K562 (cell line): ENCODE measurements around the gene ARL6IP4. TPM values are rescaled to one million over a fixed set of nuclear protein-coding genes. Genes with fewer than 3 reads are reported as not detected.

Experiments used
- ATAC-seq: fragments of 200-7000 bp; cut with Tn5 transposase; 3 replicates; pipeline ENCODE4 v1.9.1; 2020; ENCODE audit warnings: moderate library complexity
- BruUV-seq: library from RNA; stranded (reverse); fragments of 400-500 nt; replicated peaks from 2 replicates; lab custom pipeline; 2021; lab: Mats Ljungman, UMichigan
- CTCF ChIA-PET: fragments of 300-600 bp; formaldehyde crosslinking; extraction: SDS; loops from one replicate; lab custom pipeline; 2021; ENCODE audit warnings: low intra/inter-chr PET ratio; lab: Yijun Ruan, JAX
- POLR2A ChIA-PET: fragments of 300-600, 350-650 bp; sonication (Branson Sonifier 250); formaldehyde crosslinking; extraction: SDS; loops from one replicate; lab custom pipeline; 2021; ENCODE audit warnings: antibody characterized with exemption, inconsistent platforms; lab: Yijun Ruan, JAX
- DNase-seq, 4 experiments: peaks; one replicate each; pipeline versions ENCODE4 v3.0.0 to v3.0.0-alpha.2; 2011 to 2018; ENCODE audit warnings: low spot score in 3 of 4, mixed read lengths in 3 of 4; ENCODE audit errors: extremely low read depth in 1 of 4
- FAIRE-seq: peaks from 2 replicates; lab custom pipeline; 2011; peaks lifted over from hg19 to GRCh38; lab: Jason Lieb, UNC
- H2AFZ ChIP-seq: 2 replicates; pipeline ENCODE4 v1.6.0; 2011; ENCODE audit warnings: low read depth, low read length, control low read depth, inconsistent platforms
- H3K27ac ChIP-seq: fragments of 200-600 bp; 3 replicates; pipeline ENCODE4 v1.8.0; 2011; ENCODE audit warnings: low read depth, mild to moderate bottlenecking, control low read depth, inconsistent platforms, low read length, moderate library complexity, mixed read lengths; ENCODE audit errors: extremely low read depth
- H3K27me3 ChIP-seq, 2 experiments: fragments of 300-600 bp in 1 of 2; 2 replicates in 1 of 2; 3 replicates in 1 of 2; pipeline versions ENCODE4 v1.6.0 to v1.8.0; 2011; ENCODE audit warnings: inconsistent platforms in 2 of 2, low read length in 2 of 2, mild to moderate bottlenecking in 1 of 2, mixed read lengths in 1 of 2, moderate library complexity in 1 of 2; ENCODE audit not compliant: control insufficient read depth in 2 of 2, insufficient read depth in 2 of 2
- H3K36me3 ChIP-seq: fragments of 300-600 bp; 3 replicates; pipeline ENCODE4 v1.8.0; 2011; ENCODE audit warnings: mild to moderate bottlenecking, low read length, inconsistent platforms; ENCODE audit not compliant: control insufficient read depth, insufficient read depth
- H3K4me1 ChIP-seq, 2 experiments: fragments of 200-600 bp in 1 of 2; replicated peaks in 1 of 2; 2 replicates in 1 of 2; 3 replicates in 1 of 2; pipeline versions ENCODE4 v1.5.1 to v1.8.0; 2011; ENCODE audit warnings: inconsistent platforms in 2 of 2, low read length in 2 of 2, mild to moderate bottlenecking in 1 of 2, mixed read lengths in 1 of 2, moderate library complexity in 1 of 2; ENCODE audit not compliant: control insufficient read depth in 2 of 2, insufficient read depth in 2 of 2
- H3K4me2 ChIP-seq: 2 replicates; pipeline ENCODE4 v1.6.1; 2011; ENCODE audit warnings: low read length, control low read depth, inconsistent platforms, mixed read lengths; ENCODE audit not compliant: insufficient read depth
- H3K4me3 ChIP-seq: fragments of 200-600 bp; sonication (generic), shearing (Covaris generic); 2 replicates; pipeline ENCODE4 v1.5.1; 2016; ENCODE audit warnings: control low read depth, inconsistent platforms
- H3K79me2 ChIP-seq: fragments of 200-600 bp; 3 replicates; pipeline ENCODE4 v1.8.0; 2011; ENCODE audit warnings: low read length, inconsistent platforms; ENCODE audit not compliant: control insufficient read depth, insufficient read depth
- H3K9ac ChIP-seq, 2 experiments: 2 replicates each; pipeline versions ENCODE4 v1.6.0 to v1.6.1; 2011; ENCODE audit warnings: low read depth in 2 of 2, low read length in 2 of 2, control low read depth in 1 of 2, inconsistent platforms in 1 of 2, mild to moderate bottlenecking in 1 of 2, mixed read lengths in 1 of 2; ENCODE audit not compliant: insufficient read depth in 1 of 2
- H3K9me1 ChIP-seq: one replicate; pipeline ENCODE4 v1.6.0; 2011; ENCODE audit warnings: inconsistent platforms, mild to moderate bottlenecking, low read length, moderate library complexity; ENCODE audit not compliant: control insufficient read depth, insufficient read depth
- H3K9me3 ChIP-seq: replicated peaks from 2 replicates; pipeline ENCODE4 v1.5.1; 2011; ENCODE audit warnings: low read depth, low read length, inconsistent platforms; ENCODE audit not compliant: control insufficient read depth, insufficient read depth
- H4K20me1 ChIP-seq: replicated peaks from 2 replicates; pipeline ENCODE4 v1.6.1; 2011; ENCODE audit warnings: low read length, inconsistent platforms, mixed read lengths; ENCODE audit not compliant: control insufficient read depth, insufficient read depth
- FOXA1 ChIP-seq: fragments of 450-650 bp; IDR thresholded peaks from 2 replicates; pipeline ENCODE4 v1.6.1; 2016; ENCODE audit warnings: mild to moderate bottlenecking, borderline replicate concordance
- HNRNPL ChIP-seq: fragments of 200-400 bp; formaldehyde crosslinking; IDR thresholded peaks from 2 replicates; pipeline ENCODE4 v1.6.1; 2017; ENCODE audit warnings: low read depth, mild to moderate bottlenecking, low read length
- RFX7 ChIP-seq: fragments of 250-450 bp; sonication (Bioruptor Pico); IDR thresholded peaks from 2 replicates; pipeline ENCODE4 v1.5.1; 2021; ENCODE audit warnings: mild to moderate bottlenecking
- ZNF12 ChIP-seq: sonication (generic); formaldehyde crosslinking; IDR thresholded peaks from 2 replicates; pipeline ENCODE4 v1.4.0; 2020; ENCODE audit warnings: mild to moderate bottlenecking, missing genetic modification reagents
- ZNF589 ChIP-seq: fragments of 200-800 bp; sonication (Bioruptor generic); IDR thresholded peaks from 2 replicates; pipeline ENCODE4 v1.6.1; 2016; ENCODE audit warnings: low read depth, missing genetic modification characterization, missing compliant biosample characterization
- WGBS: fragments of 100-300 bp; shearing (Covaris generic); methylation state at CpG from one replicate; pipeline ENCODE4 v1.1.6; 2016; ENCODE audit warnings: low coverage, mixed read lengths; ENCODE audit not compliant: insufficient coverage; ENCODE audit errors: missing lambda C conversion rate; 5-methylcytosine and 5-hydroxymethylcytosine counted together
- in situ Hi-C: fragments of 300-500 bp; cut with MboI; formaldehyde crosslinking; loops from 4 replicates; pipeline ENCODE4 v1.15.0; 2018; ENCODE audit warnings: inconsistent platforms, mixed read lengths
- intact Hi-C: fragments of 100-400 bp; cut with micrococcal nuclease; formaldehyde crosslinking; loops from 2 replicates; pipeline ENCODE4 v1.14.2; 2022
- polyA plus RNA-seq, 8 experiments: library from polyadenylated mRNA; depleted of rRNA in 4 of 8; stranded (reverse) in 5 of 8; unstranded in 3 of 8; fragments of >200 nt; fragmentation: Nextera tagmentation in 2 of 8; fragmentation: Illumina TruSeq in 1 of 8; extraction: Ambion mirVana in 2 of 8; extraction: Trizol in 1 of 8; gene quantifications; 2 replicates each; pipeline versions ENCODE4 v1.2.1 to v1.2.3, GENCODE V29; 2011 to 2014; ENCODE audit warnings: inconsistent platforms in 1 of 8, missing spikeins in 1 of 8
- total RNA-seq, 7 experiments: library from RNA; depleted of rRNA in 6 of 7; stranded (reverse); fragments of >200 nt in 6 of 7; fragmentation: Illumina TruSeq in 2 of 7; extraction: Trizol in 2 of 7; gene quantifications; 2 replicates each; pipeline versions ENCODE4 v1.2.1 to v1.2.3, GENCODE V29; 2011 to 2021; ENCODE audit warnings: low replicate concordance in 1 of 7
- TF ChIP-seq, protein P1 (sequence below): sonication (generic); formaldehyde crosslinking; IDR thresholded peaks from 2 replicates; pipeline ENCODE4 v1.8.1; 2022; ENCODE audit warnings: missing genetic modification reagents
- TF ChIP-seq, protein P2 (sequence below): sonication (generic); formaldehyde crosslinking; IDR thresholded peaks from 2 replicates; pipeline ENCODE4 v1.8.1; 2023; ENCODE audit warnings: mild to moderate bottlenecking, missing genetic modification reagents

ARL6IP4 gene
- total and polyA plus RNA-seq, 9 of the 15 experiments (the other 6 are each of a cell fraction or from before 2014, with no cell fraction given) = 2.4 to 255 (median 151) TPM

DNA sequence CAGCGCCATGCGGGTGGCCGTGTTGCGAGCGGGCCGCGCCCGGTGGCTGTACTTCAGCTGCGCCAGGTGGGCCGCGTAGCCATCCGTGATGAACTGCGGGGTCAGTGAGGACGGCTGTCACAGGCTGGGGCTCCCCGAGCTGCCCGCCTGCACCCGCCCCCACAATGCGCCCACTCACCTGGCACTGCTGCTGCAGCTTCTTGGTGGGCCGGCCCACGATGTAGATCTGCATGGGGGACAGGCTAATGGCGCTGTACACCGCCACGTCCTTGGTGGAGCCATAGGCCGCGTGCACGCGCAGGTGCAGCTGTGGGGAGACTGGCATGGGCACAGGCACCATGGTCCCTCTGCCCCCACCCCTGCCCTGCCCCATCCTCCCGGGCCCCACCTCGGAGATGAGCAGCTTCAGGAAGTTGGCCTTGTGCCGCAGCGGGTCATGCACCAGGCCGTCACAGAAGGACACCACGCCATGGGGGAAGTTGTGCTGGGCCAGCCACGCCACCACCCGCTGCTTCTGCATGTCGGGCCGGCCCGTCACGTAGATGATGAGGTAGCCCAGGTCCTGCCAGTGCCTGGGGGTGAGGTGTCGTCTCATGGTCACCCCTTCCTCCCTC, 5.9 kb downstream of the ARL6IP4 start:
- no peak overlapping the region for H3K4me2 ChIP-seq
- H3K9ac ChIP-seq = no peak overlapping the region
- in situ Hi-C loops = no loop called here
- DNase-seq = no peak
- no TSS peak for BruUV-seq
- no peak overlapping the region for H2AFZ ChIP-seq
- intact Hi-C loops = loop anchor here (10.0 kb wide), 1 partner anchor 158 kb away; no protein-coding TSS in a partner anchor
- H3K4me1 ChIP-seq = peaks cover 26 to 92% of the 10 kb centered on the region in 2 experiments
- no peak for ATAC-seq
- no peak for FAIRE-seq
- H3K79me2 ChIP-seq = peaks cover 12% of the 10 kb centered on the region
- 95% methylated on average over 27 of the region's 40 CpGs for WGBS
- no peaks in the 10 kb centered on the region for H3K9me3 ChIP-seq
- POLR2A ChIA-PET = interaction anchor here (0.6 to 4.0 kb wide), 4 partner anchors 11 to 33 kb away, joined by 3 to 22 read pairs (median 3); partner anchors contain the start of gene OGFOD2
- no peaks in the 10 kb centered on the region for H3K9me1 ChIP-seq
- peaks cover 29% of the 10 kb centered on the region; the same call in 2 of the 3 replicates for H3K36me3 ChIP-seq
- CTCF ChIA-PET = no interaction called here
- no peak overlapping the region for H3K4me3 ChIP-seq
- no peak overlapping the region for H3K27ac ChIP-seq
- no peaks in the 10 kb centered on the region for H3K27me3 ChIP-seq
- TF ChIP-seq, protein P1, sequence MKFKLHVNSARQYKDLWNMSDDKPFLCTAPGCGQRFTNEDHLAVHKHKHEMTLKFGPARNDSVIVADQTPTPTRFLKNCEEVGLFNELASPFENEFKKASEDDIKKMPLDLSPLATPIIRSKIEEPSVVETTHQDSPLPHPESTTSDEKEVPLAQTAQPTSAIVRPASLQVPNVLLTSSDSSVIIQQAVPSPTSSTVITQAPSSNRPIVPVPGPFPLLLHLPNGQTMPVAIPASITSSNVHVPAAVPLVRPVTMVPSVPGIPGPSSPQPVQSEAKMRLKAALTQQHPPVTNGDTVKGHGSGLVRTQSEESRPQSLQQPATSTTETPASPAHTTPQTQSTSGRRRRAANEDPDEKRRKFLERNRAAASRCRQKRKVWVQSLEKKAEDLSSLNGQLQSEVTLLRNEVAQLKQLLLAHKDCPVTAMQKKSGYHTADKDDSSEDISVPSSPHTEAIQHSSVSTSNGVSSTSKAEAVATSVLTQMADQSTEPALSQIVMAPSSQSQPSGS (CRISPR knock-in tag) = no peak
- TF ChIP-seq RFX7 (CRISPR knock-in tag) (no peak), ZNF589 (no peak), FOXA1 (no peak), HNRNPL (peak; percentile 65), ZNF12 (no peak)
- TF ChIP-seq, protein P2, sequence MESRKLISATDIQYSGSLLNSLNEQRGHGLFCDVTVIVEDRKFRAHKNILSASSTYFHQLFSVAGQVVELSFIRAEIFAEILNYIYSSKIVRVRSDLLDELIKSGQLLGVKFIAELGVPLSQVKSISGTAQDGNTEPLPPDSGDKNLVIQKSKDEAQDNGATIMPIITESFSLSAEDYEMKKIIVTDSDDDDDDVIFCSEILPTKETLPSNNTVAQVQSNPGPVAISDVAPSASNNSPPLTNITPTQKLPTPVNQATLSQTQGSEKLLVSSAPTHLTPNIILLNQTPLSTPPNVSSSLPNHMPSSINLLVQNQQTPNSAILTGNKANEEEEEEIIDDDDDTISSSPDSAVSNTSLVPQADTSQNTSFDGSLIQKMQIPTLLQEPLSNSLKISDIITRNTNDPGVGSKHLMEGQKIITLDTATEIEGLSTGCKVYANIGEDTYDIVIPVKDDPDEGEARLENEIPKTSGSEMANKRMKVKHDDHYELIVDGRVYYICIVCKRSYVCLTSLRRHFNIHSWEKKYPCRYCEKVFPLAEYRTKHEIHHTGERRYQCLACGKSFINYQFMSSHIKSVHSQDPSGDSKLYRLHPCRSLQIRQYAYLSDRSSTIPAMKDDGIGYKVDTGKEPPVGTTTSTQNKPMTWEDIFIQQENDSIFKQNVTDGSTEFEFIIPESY (CRISPR knock-in tag) = peak; percentile 45; the same call in 1 of the 2 replicates
- peaks cover 5% of the 10 kb centered on the region; the same call in 1 of the 2 replicates for H4K20me1 ChIP-seq
